Heart right ventricle (tissue), 16 donors: ENCODE results near the gene CCDC197. TPM values are rescaled to one million over a fixed set of nuclear protein-coding genes. Genes with fewer than 3 reads are reported as not detected.

Source experiments
- ATAC-seq, 8 donors: fragments of 200-7000 bp; cut with Tn5 transposase; one replicate each; pipeline ENCODE4 v1.9.1; 2020; ENCODE audit warnings: mild to moderate bottlenecking in 8 of 8, moderate library complexity in 8 of 8, moderate number of reproducible peaks in 1 of 8
- DNase-seq, 2 donors: peaks; one replicate each; pipeline ENCODE4 v3.0.0-alpha.2; 2020
- H3K27ac ChIP-seq, 10 donors: fragments of 200-600 bp; sonication (generic) in 2 of 10; one replicate each; pipeline versions ENCODE4 v1.5.0 to v1.8.0; 2020 to 2022; ENCODE audit warnings: mild to moderate bottlenecking in 3 of 10
- H3K27me3 ChIP-seq, 7 donors: fragments of 200-600 bp; one replicate each; pipeline ENCODE4 v1.8.0; 2021 to 2022; ENCODE audit warnings: mild to moderate bottlenecking in 2 of 7
- H3K36me3 ChIP-seq, 9 donors: fragments of 200-600 bp; sonication (generic) in 1 of 9; one replicate each; pipeline versions ENCODE4 v1.5.0 to v1.8.0; 2020 to 2022; ENCODE audit warnings: mild to moderate bottlenecking in 2 of 9
- H3K4me1 ChIP-seq, 9 donors: fragments of 200-600 bp; sonication (generic) in 1 of 9; one replicate each; pipeline versions ENCODE4 v1.5.0 to v1.8.0; 2020 to 2022; ENCODE audit warnings: mild to moderate bottlenecking in 4 of 9
- H3K4me3 ChIP-seq, 10 donors: fragments of 200-600 bp; sonication (generic) in 2 of 10; one replicate each; pipeline versions ENCODE4 v1.5.0 to v1.8.0; 2020 to 2022; ENCODE audit warnings: mild to moderate bottlenecking in 7 of 10, moderate library complexity in 2 of 10
- H3K9me3 ChIP-seq, 11 donors: fragments of 200-600 bp in 10 of 11; sonication (generic) in 2 of 11; one replicate each; pipeline versions ENCODE4 v1.5.0 to v1.8.0; 2013 to 2022; ENCODE audit warnings: mild to moderate bottlenecking in 2 of 11, control low read depth in 1 of 11, moderate library complexity in 1 of 11
- CTCF ChIP-seq, 9 donors: fragments of 200-600 bp; sonication (generic) in 2 of 9; IDR thresholded peaks; one replicate each; pipeline versions ENCODE4 v1.5.0 to v1.8.0; 2021 to 2022; ENCODE audit warnings: antibody characterized with exemption in 9 of 9, mild to moderate bottlenecking in 5 of 9, moderate library complexity in 1 of 9
- WGBS, 2 donors: extraction: QIAGEN DNeasy Blood & Tissue Kit; methylation state at CpG; one replicate each; pipeline ENCODE4 v1.1.7; 2013; ENCODE audit warnings: inconsistent platforms in 1 of 2; 5-methylcytosine and 5-hydroxymethylcytosine counted together
- intact Hi-C, 10 donors: fragments of 100-400 bp; cut with DNase I; formaldehyde crosslinking; loops; one replicate each; pipeline versions ENCODE4 v1.11.1 to v1.14.2; 2022
- polyA plus RNA-seq, 2 donors: library from polyadenylated mRNA; stranded (reverse); fragments of 200-250 nt; gene quantifications; one replicate each; pipeline ENCODE4 v1.2.3, GENCODE V29; 2013
- total RNA-seq, 10 donors: library from RNA; stranded (reverse); fragmentation: NEBNext Ultra II Directional in 3 of 10; extraction: Animal tissue kit (Norgen Biotek cat#: 25700) in 3 of 10; gene quantifications; one replicate each; pipeline versions ENCODE4 v1.2.1 to v1.2.4, GENCODE V29; 2021 to 2023
- donor health status: Arrhythmogenic right ventricular cardiomyopathy.
- donor health status: ischemic (EF 13 %, LVEDD 7.1; RV severe dilation, severe dysfunction).
- donor health status: healthy with polysubstance abuse.
- donor health status: DM: no; HTN: yes; CAD: no.
- donor health status: DM: no; HTN: no; CAD: no.
- donor health status: ischemic (EF 25% LVEDD 6.9; RV normal size, moderate dysfunction).
- donor health status: ischemic (EF 25% LVEDD 5.7; RV mildly dilated, moderate dysfunction).
- donor health status: healthy.
- donor health status: DM: yes; HTN: yes; CAD: no.
- donor health status: Ischemic cardiomyopathy.
- donor health status: ischemic (EF 35%, LVEDD 5.7; RV mildly dilated, moderate dysfunction).
- donor health status: nonischemic (EF 11% LVEDD 7.7; RV severe dilation, severe dysfunction).
- donor health status: DM: yes; HTN: yes; CAD: no.
- donor health status: PGD.
- donor health status: ischemic (EF 29% LVEDD 5.4; RV normal size, mild dysfunction).
- donor health status: nonischemic (EF 23%, LVEDD 6.1; RV moderate dilation, normal function).

Gene CCDC197
- total and polyA plus RNA-seq, 12 donors = 0.40 to 1.6 (median 0.86) TPM; not detected in 2

- no peaks in the 10 kb centered on the region for H3K36me3 ChIP-seq
- ATAC-seq (no peak), DNase-seq (no peak)
- no peaks in the 10 kb centered on the region for H3K9me3 ChIP-seq
- peaks cover 0 to 13% (median 0%) of the 10 kb centered on the region in 7 donors for H3K27me3 ChIP-seq
- H3K4me1 ChIP-seq = peaks cover 0 to 6% (median 0%) of the 10 kb centered on the region in 9 donors
- intact Hi-C loops = no loop called here
- H3K4me3 ChIP-seq = no peak overlapping the region
- WGBS, 2 donors = 82 to 94% methylated on average over 6 of the region's 6 CpGs
- H3K27ac ChIP-seq = no peak overlapping the region
- TF ChIP-seq CTCF (IDR thresholded peaks at IDR 0.05) = no peak
Observed at GRCh38 chr14:94010625-94011024, 13.5 kb downstream of the CCDC197 start.

- H3K9me3 ChIP-seq = no peaks in the 10 kb centered on the region
- no peak overlapping the region for H3K4me3 ChIP-seq
- peaks cover 0 to 9% (median 0%) of the 10 kb centered on the region in 7 donors for H3K27me3 ChIP-seq
- H3K36me3 ChIP-seq = no peaks in the 10 kb centered on the region
- intact Hi-C loops = no loop called here
- ATAC-seq = no peak
- 44 to 59% methylated on average over 2 of the region's 2 CpGs for whole genome bisulfite sequencing, 2 donors
- H3K4me1 ChIP-seq = peaks cover 0 to 6% (median 0%) of the 10 kb centered on the region in 9 donors
- no peak overlapping the region for H3K27ac ChIP-seq
- no peak for TF ChIP-seq CTCF (IDR thresholded peaks at IDR 0.05)
- DNase-seq = no peak
Observed at GRCh38 chr14:94011795-94012194, 14.7 kb downstream of the CCDC197 start.

GRCh38 chr14:94014382-94014781 lies 17.3 kb downstream of the CCDC197 start:
- ATAC-seq (no peak), DNase-seq (no peak)
- no peak overlapping the region for H3K4me3 ChIP-seq
- no peak overlapping the region for H3K27ac ChIP-seq
- intact Hi-C loops = no loop called here
- peaks cover 0 to 9% (median 0%) of the 10 kb centered on the region in 7 donors for H3K27me3 ChIP-seq
- TF ChIP-seq CTCF (IDR thresholded peaks at IDR 0.05) = no peak
- no peaks in the 10 kb centered on the region for H3K9me3 ChIP-seq
- no peaks in the 10 kb centered on the region for H3K36me3 ChIP-seq
- peaks cover 0 to 6% (median 0%) of the 10 kb centered on the region in 9 donors for H3K4me1 ChIP-seq
- whole genome bisulfite sequencing, 2 donors = 70 to 82% methylated on average over 6 of the region's 6 CpGs

GRCh38 chr14:94015223-94015622 lies 18.1 kb downstream of the CCDC197 start:
- no peak for TF ChIP-seq CTCF (IDR thresholded peaks at IDR 0.05)
- 92% methylated on average over 2 of the region's 2 CpGs for WGBS, 2 donors
- ATAC-seq (no peak), DNase-seq (no peak)
- Histone ChIP-seq H3K4me3 (no peak overlapping the region), H3K27ac (no peak overlapping the region), H3K36me3 (no peaks in the 10 kb centered on the region), H3K27me3 (peaks cover 0 to 9% (median 0%) of the 10 kb centered on the region in 7 donors), H3K4me1 (peaks cover 0 to 6% (median 0%) of the 10 kb centered on the region in 9 donors), H3K9me3 (no peaks in the 10 kb centered on the region)
- intact Hi-C loops = no loop called here
